Gastrocnemius medialis (tissue), 4 donors: Measurements from ENCODE around the gene SIMC1. TPM values are rescaled to one million over a fixed set of nuclear protein-coding genes. Genes with fewer than 3 reads are reported as not detected.
"Not testable (repeated sequence)": the region's sequence is repeated elsewhere in the genome, so short reads cannot be mapped to it uniquely, and the experiment has no call there.

Source experiments
- ATAC-seq, 2 donors: fragments of 150-250 bp; one replicate each; pipeline ENCODE4 v1.9.1; 2016
- DNase-seq, 2 donors: peaks; one replicate each; pipeline ENCODE4 v3.0.0-alpha.2; 2019
- H3K27ac ChIP-seq, 4 donors: fragments of 200-600 bp; sonication (generic); 1 replicate in 1 of 4; 2 replicates in 3 of 4; pipeline ENCODE4 v1.5.1; 2016 to 2018; ENCODE audit warnings: mild to moderate bottlenecking in 2 of 4, moderate library complexity in 1 of 4
- H3K27me3 ChIP-seq, 3 donors: fragments of 200-600 bp; sonication (generic) in 2 of 3; 1 replicate in 1 of 3; 2 replicates in 2 of 3; pipeline versions ENCODE4 v1.5.1 to v1.6.0; 2016 to 2019; ENCODE audit warnings: mild to moderate bottlenecking in 1 of 3, moderate library complexity in 1 of 3
- H3K36me3 ChIP-seq, 2 donors: fragments of 200-600 bp; sonication (generic) in 1 of 2; one replicate each; pipeline ENCODE4 v1.5.1; 2017 to 2018
- H3K4me1 ChIP-seq, 2 donors: fragments of 200-600 bp; sonication (generic) in 1 of 2; one replicate each; pipeline ENCODE4 v1.5.1; 2016 to 2017; ENCODE audit warnings: mild to moderate bottlenecking in 2 of 2
- H3K4me3 ChIP-seq, 4 donors: fragments of 200-600 bp; sonication (generic) in 3 of 4; 1 replicate in 1 of 4; 2 replicates in 3 of 4; pipeline ENCODE4 v1.5.1; 2016 to 2019; ENCODE audit warnings: mild to moderate bottlenecking in 2 of 4
- H3K9me3 ChIP-seq, 3 donors: fragments of 200-600 bp; sonication (generic) in 2 of 3; 1 replicate in 1 of 3; 2 replicates in 2 of 3; pipeline ENCODE4 v1.5.1; 2016 to 2019
- in situ Hi-C, 4 donors: fragments of 200-750 bp; cut with MboI; loops; one replicate each; pipeline versions ENCODE4 v1.15.0 to v1.8.0; 2017; ENCODE audit warnings: low sequenced_read_pairs in 4 of 4
- intact Hi-C: fragments of 100-400 bp; cut with DNase I; formaldehyde crosslinking; loops from one replicate; pipeline ENCODE4 v1.15.1; 2023; ENCODE audit warnings: low total_unique reads
- total RNA-seq, 4 donors: library from RNA; depleted of rRNA; stranded (reverse); fragments of >200 nt; gene quantifications; one replicate each; pipeline versions ENCODE4 v1.1.0 to v1.2.3, GENCODE V29; 2016
- TF ChIP-seq, protein P1 (sequence below), 5 experiments: fragments of 450-650 bp in 3 of 5; fragments of 200-600 bp in 2 of 5; sonication (generic) in 2 of 5; IDR thresholded peaks in 4 of 5; conservative IDR thresholded peaks in 1 of 5; 1 replicate in 4 of 5; 2 replicates in 1 of 5; pipeline ENCODE4 v1.5.1; 2016 to 2019; ENCODE audit warnings: antibody characterized with exemption in 5 of 5, mild to moderate bottlenecking in 3 of 5, moderate library complexity in 3 of 5

Gene SIMC1
- total RNA-seq, 4 donors from 2014 or later = 5.1 to 45.8 (median 11.5) TPM

DNA sequence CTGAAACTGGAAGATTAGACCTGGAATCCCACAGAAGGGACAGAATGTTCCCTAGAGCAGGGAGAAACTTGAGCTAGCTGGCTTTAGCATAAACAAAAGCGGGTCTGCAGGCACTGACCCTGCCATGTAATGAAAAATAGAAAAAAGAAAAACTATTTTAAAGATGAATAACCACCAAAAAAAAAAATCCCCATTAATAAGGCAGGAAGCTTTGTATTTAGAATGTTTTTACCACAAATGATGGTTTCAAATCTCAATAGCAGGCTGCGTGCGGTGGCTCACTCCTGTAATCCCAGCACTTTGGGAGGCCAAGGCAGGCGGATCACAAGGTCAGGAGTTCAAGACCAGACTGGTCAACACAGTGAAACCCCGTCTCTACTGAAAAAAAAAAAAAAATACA is 5.0 kb upstream of the SIMC1 start:
- in situ Hi-C loops, ATAC-seq, H3K27me3 ChIP-seq, H3K9me3 ChIP-seq, DNase-seq, H3K4me1 ChIP-seq, H3K36me3 ChIP-seq, H3K4me3 ChIP-seq, H3K27ac ChIP-seq, intact Hi-C loops: not testable (repeated sequence)

DNA sequence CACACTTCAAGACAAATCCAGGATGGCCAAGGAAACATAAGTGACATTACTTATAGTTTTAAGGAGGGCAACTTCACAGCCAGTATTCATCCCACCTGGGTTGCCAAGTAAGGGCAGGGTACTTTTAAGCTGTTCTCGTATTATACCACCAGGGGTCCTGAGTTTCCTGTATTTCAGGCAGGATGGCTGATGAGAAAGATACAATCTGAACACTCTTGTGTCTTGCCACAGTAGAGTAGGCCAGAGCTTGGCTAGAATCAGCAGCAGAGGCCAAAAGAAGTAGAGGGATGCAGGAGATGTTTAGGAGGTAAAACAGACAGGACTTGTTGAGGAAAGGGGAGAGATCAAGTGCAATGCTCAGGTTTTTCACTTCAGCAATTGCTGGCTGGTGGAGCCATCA is 3.1 kb upstream of the SIMC1 start:
- in situ Hi-C loops, intact Hi-C loops, H3K9me3 ChIP-seq, H3K4me1 ChIP-seq, H3K27me3 ChIP-seq, H3K4me3 ChIP-seq, DNase-seq, H3K36me3 ChIP-seq, ATAC-seq, H3K27ac ChIP-seq: not testable (repeated sequence)
- TF ChIP-seq, protein P1, sequence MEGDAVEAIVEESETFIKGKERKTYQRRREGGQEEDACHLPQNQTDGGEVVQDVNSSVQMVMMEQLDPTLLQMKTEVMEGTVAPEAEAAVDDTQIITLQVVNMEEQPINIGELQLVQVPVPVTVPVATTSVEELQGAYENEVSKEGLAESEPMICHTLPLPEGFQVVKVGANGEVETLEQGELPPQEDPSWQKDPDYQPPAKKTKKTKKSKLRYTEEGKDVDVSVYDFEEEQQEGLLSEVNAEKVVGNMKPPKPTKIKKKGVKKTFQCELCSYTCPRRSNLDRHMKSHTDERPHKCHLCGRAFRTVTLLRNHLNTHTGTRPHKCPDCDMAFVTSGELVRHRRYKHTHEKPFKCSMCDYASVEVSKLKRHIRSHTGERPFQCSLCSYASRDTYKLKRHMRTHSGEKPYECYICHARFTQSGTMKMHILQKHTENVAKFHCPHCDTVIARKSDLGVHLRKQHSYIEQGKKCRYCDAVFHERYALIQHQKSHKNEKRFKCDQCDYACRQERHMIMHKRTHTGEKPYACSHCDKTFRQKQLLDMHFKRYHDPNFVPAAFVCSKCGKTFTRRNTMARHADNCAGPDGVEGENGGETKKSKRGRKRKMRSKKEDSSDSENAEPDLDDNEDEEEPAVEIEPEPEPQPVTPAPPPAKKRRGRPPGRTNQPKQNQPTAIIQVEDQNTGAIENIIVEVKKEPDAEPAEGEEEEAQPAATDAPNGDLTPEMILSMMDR (IDR thresholded peaks at IDR 0.05 in 4 of 5, conservative IDR thresholded peaks at IDR 0.05 in 1 of 5) = peak in 2 of 5 experiments; percentile 12 to 34

DNA sequence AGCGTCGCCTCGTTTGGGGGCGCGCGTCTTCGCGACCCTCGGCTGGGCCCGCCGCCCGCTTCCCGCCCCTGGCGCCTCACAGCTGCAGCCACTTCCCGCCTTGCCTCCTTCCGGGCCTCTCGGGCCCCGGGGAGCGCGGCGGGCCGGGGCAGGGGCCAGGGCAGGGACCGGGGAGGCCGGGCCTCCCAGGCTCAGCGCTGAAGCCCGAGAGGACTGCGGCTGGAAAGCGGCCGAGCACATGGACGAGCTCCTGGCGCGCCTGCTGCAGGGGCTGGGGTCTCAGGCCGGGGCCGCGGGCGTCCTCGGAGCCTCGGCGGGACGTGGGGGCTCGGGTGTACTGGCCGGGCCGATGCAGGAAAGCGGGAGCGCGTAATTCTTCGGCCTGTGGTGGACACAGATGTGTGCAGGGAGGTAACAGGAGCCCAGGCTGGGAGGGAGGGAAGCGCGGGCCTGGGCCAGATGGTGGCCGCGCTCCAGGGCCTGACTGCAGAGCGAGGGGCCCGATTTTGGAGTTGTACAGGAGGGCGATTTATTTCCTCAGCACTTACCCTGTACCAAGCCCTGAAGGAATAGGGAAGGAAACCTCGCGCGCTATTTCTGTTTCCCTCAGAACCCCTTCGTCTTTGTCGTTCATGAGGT is 540 bp downstream of the SIMC1 start:
- in situ Hi-C loops = not testable (repeated sequence)
- ATAC-seq = peak; percentile 49 to 60

DNA sequence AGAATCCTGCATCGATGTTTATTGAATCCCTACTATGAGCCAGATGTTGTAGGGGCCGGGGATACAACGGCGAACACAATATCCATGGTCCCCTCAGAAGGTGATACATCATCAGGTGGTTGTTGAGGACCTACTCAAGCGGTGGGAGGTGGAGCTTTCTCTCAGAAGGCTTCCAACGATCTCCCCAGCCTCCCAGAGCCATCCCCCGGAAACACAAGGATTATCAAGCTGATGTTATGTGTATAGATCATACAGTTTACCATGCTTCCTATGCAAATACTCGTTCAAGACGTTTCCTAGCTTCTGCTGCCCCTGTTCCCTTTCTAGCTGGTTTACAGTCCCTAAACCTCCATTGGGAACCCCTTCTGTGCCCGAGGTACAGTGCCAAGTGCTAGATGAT is 1.1 kb downstream of the SIMC1 start:
- H3K4me3 ChIP-seq, DNase-seq, H3K4me1 ChIP-seq, intact Hi-C loops, H3K27me3 ChIP-seq, ATAC-seq, H3K36me3 ChIP-seq, H3K9me3 ChIP-seq, in situ Hi-C loops, H3K27ac ChIP-seq: not testable (repeated sequence)

More for the DNA sequence above, 540 bp downstream of the SIMC1 start:
- H3K36me3 ChIP-seq, intact Hi-C loops, H3K4me1 ChIP-seq, H3K9me3 ChIP-seq, H3K27me3 ChIP-seq, DNase-seq: not testable (repeated sequence)
- Histone ChIP-seq H3K27ac (peak overlapping the region in 3 of 4 donors; percentile 34 to 62 (median 58)), H3K4me3 (peak overlapping the region; percentile 42 to 55 (median 52))

DNA sequence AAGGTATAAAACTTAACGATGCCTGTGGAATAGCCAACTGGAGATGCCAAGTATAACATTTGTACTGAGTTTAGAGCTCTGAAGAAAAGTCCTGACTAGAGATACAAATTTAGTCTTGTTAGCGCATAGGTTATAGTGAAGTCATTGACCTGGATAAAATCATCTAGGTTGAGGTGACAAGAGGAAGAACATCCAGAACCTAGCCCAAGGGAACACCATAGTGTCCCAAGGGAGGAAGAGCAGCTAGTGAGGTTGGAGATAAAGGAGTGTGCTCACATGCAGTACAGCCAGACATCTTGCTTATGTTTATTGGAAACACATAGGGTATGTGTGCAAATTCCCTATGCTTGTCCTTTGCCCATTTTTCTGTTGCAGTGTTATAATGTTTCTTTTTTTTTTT is 6.1 kb downstream of the SIMC1 start:
- H3K4me1 ChIP-seq, H3K9me3 ChIP-seq, intact Hi-C loops, H3K27me3 ChIP-seq, H3K36me3 ChIP-seq, DNase-seq, in situ Hi-C loops, H3K4me3 ChIP-seq: not testable (repeated sequence)
- peak overlapping the region in 1 of 4 donors; percentile 69 for H3K27ac ChIP-seq
- peak in 1 of 2 donors; percentile 77 for ATAC-seq

DNA sequence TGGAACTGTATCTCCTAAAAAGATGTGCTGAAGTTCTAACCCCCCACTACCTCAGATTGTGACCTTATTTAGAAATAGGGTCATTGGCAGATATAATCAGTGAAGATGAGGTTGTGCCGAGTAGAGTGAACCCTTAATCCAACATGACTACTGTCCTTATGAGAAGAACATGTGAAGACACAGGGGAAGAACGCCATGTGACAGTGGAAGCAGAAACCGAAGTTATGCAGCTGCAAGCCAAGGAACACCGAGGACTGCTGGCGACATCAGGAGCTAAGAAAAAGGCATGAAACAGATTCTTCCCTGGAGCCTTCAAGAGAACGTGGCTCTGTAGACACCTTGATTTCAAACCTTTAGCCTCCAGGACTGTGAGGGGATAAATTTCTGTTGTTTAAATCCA is 6.8 kb downstream of the SIMC1 start:
- H3K36me3 ChIP-seq, H3K27me3 ChIP-seq, DNase-seq, H3K4me1 ChIP-seq, intact Hi-C loops, in situ Hi-C loops, H3K9me3 ChIP-seq, H3K4me3 ChIP-seq: not testable (repeated sequence)
- peak overlapping the region in 3 of 4 donors; percentile 40 to 69 (median 43) for H3K27ac ChIP-seq
- ATAC-seq = peak; percentile 97 to 99

DNA sequence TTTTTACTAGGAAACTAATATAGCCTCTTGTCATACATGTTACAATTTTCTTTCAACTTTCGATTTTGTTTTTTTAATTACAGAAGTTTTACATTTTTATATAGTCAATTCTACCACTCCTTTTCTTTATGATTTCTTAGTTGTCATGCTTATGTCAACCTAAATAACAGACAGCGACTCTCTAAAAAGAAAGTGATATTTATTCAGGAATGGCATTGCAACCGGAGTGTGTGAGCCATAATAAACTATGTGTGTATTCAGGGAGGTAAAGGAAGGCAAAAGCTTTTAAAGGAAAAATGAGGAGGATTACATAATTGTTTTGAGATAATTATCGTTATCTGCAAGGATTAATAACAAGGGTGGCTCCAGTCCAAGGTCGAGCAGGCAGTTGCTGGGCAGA is 7.3 kb downstream of the SIMC1 start:
- H3K4me1 ChIP-seq, DNase-seq, H3K4me3 ChIP-seq, ATAC-seq, in situ Hi-C loops, H3K9me3 ChIP-seq, H3K36me3 ChIP-seq, intact Hi-C loops, H3K27me3 ChIP-seq: not testable (repeated sequence)
- peak overlapping the region in 3 of 4 donors; percentile 5 to 40 (median 32) for H3K27ac ChIP-seq

DNA sequence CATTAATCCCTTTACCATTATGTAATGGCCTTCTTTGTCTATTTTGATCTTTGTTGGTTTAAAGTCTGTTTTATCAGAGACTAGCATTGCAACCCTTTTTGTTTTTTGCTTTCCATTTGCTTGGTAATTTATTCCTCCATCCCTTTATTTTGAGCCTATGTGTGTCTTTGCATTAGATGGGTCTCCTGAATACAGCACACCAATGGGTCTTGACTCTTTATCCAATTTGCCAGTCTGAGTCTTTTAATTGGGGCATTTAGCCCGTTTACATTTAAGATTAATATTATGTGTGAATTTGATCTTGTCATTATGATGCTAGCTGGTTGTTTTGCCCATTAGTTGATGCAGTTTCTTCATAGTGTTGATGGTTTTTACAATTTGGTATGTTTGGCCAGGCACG is 12.5 kb downstream of the SIMC1 start:
- H3K27me3 ChIP-seq, H3K27ac ChIP-seq, H3K4me3 ChIP-seq, H3K9me3 ChIP-seq, H3K36me3 ChIP-seq, in situ Hi-C loops, DNase-seq, intact Hi-C loops, H3K4me1 ChIP-seq, ATAC-seq: not testable (repeated sequence)

DNA sequence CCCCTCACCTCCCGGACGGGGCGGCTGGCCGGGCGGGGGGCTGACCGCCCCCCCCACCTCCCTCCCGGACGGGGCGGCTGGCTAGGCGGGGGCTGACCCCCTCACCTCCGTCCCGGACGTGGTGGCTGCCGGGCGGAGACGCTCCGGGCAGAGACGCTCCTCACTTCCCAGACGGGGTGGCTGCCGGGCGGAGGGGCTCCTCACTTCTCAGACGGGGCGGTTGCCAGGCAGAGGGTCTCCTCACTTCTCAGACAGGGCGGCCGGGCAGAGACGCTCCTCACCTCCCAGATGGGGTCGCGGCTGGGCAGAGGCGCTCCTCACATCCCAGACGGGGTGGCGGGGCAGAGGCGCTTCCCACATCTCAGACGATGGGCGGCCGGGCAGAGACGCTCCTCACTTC is 13.9 kb downstream of the SIMC1 start:
- H3K9me3 ChIP-seq, H3K4me3 ChIP-seq, in situ Hi-C loops, H3K36me3 ChIP-seq, intact Hi-C loops, H3K27ac ChIP-seq, DNase-seq, H3K4me1 ChIP-seq, ATAC-seq, H3K27me3 ChIP-seq: not testable (repeated sequence)

DNA sequence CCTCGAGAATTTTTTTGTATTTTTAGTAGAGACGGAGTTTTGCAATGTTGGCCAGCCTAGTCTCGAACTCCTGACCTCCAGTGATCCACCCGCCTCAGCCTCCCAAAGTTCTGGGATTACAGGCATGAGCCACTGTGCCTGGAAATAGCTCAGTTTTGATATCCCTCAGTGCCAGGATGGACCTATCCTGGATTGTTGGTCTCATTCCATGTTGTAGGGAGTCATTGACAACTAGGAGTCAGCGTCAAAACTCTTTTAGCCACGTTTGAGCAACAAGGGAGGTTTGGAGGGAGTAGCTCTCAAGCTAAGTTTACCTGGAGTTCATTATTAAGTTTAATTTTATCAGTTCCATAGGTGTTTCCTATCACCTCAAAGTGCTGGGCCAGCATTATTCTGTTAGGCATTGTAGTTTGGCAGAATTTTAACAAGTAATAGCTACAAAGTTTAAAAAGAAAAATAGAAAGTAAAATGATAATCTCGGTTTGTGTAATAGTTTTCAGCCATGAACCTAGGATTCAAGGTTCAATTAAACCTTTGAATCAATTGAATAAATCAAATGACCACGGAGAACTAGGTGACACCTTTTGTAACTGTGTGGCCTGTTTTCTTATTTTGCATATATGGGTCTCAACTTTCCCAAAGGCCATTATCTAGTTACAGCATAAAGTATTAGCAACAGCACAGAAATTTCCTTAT is 15.3 kb downstream of the SIMC1 start:
- H3K9me3 ChIP-seq, DNase-seq, H3K36me3 ChIP-seq, in situ Hi-C loops, intact Hi-C loops, H3K27me3 ChIP-seq, H3K27ac ChIP-seq, H3K4me3 ChIP-seq, H3K4me1 ChIP-seq: not testable (repeated sequence)
- peak in 1 of 2 donors; percentile 60 for ATAC-seq

DNA sequence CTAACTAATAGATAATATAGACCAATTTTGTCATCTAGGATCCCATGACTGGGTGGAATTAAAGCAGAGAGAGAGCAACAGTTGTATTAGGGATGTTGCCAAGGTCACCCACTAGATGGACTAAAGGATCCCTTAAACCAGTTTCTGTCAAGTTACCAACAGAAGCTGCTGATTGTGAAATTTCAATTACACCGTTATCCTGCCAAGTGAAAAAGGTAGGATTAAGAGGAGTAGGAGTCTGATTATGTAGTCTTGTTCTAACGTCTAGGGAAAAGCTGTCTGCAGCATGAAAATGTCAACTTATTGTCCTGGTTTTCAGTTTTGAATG is 15.8 kb downstream of the SIMC1 start:
- peak in 1 of 2 donors; percentile 74 for ATAC-seq

More for the DNA sequence above, 15.8 kb downstream of the SIMC1 start:
- DNase-seq, H3K27ac ChIP-seq, in situ Hi-C loops, H3K27me3 ChIP-seq, H3K36me3 ChIP-seq, intact Hi-C loops, H3K4me3 ChIP-seq, H3K4me1 ChIP-seq, H3K9me3 ChIP-seq: not testable (repeated sequence)
